Stimulated activated CD4-positive, alpha-beta T cell treated with anti-CD3 and anti-CD28 coated beads, Interleukin-12 subunit alpha, Interleukin-12 subunit beta, amount 100 ng/mL, for 48 hours (primary cell): ENCODE measurements around the gene STAC3.

ENCODE experiments used
- DNase-seq, 3 donors: peaks; one replicate each; pipeline ENCODE4 v3.0.0-alpha.2; 2020; ENCODE audit warnings: low read depth in 2 of 3, low spot score in 1 of 3

STAC3 gene

GRCh38 chr12:57195186-57195585 lies 55.8 kb downstream of the STAC3 start:
- no peak for DNase-seq

GRCh38 chr12:57194253-57194652 lies 56.7 kb downstream of the STAC3 start:
- no peak for DNase-seq

- no peak for DNase-seq
These were observed 57.2 kb downstream of the STAC3 start for GRCh38 chr12:57193706-57194245.
